Testis (tissue), 3 donors: ENCODE measurements around the gene SFMBT2. TPM values are rescaled to one million over a fixed set of nuclear protein-coding genes. Genes with fewer than 3 reads are reported as not detected.

Experiments
- DNase-seq: peaks from one replicate; pipeline ENCODE4 v3.0.0-alpha.2; 2019
- H3K27ac ChIP-seq, 2 donors: fragments of 200-600 bp; sonication (generic); one replicate each; pipeline ENCODE4 v1.5.1; 2019
- H3K27me3 ChIP-seq: fragments of 200-600 bp; sonication (generic); one replicate; pipeline ENCODE4 v1.5.1; 2019
- H3K36me3 ChIP-seq: fragments of 200-600 bp; sonication (generic); one replicate; pipeline ENCODE4 v1.5.1; 2017; ENCODE audit warnings: low read depth; ENCODE audit errors: missing control alignments
- H3K4me1 ChIP-seq: fragments of 200-600 bp; sonication (generic); one replicate; pipeline ENCODE4 v1.5.1; 2019
- H3K4me3 ChIP-seq, 2 donors: fragments of 200-600 bp; sonication (generic); one replicate each; pipeline ENCODE4 v1.5.1; 2017 to 2019
- H3K9me3 ChIP-seq: fragments of 200-600 bp; sonication (generic); one replicate; pipeline ENCODE4 v1.5.1; 2017
- POLR2A ChIP-seq: fragments of 450-650 bp; IDR thresholded peaks from one replicate; pipeline ENCODE4 v1.6.1; 2017; ENCODE audit warnings: antibody characterized with exemption, mild to moderate bottlenecking, moderate library complexity
- WGBS, 2 donors: methylation state at CpG; one replicate each; pipeline ENCODE4 v1.1.5; 2018; 5-methylcytosine and 5-hydroxymethylcytosine counted together
- intact Hi-C: fragments of 100-400 bp; cut with DNase I; formaldehyde crosslinking; loops from one replicate; pipeline ENCODE4 v1.15.1; 2023; ENCODE audit warnings: low total_unique reads
- polyA plus RNA-seq: library from polyadenylated mRNA; stranded (reverse); fragments of 350-450 nt; fragmentation: Illumina TruSeq; extraction: RNeasy Lipid Tissue Mini Kit (QIAGEN cat#74804); gene quantifications from one replicate; pipeline ENCODE4 v1.2.3, GENCODE V29; 2014; ENCODE audit warnings: low read depth, low replicate concordance; ENCODE audit not compliant: insufficient read depth
- total RNA-seq, 2 donors: library from RNA; depleted of rRNA; stranded (reverse); fragments of >200 nt; gene quantifications; one replicate each; pipeline ENCODE4 v1.2.3, GENCODE V29; 2016
- TF ChIP-seq, protein P1 (sequence below), 3 experiments: fragments of 450-650 bp in 2 of 3; fragments of 200-600 bp in 1 of 3; sonication (generic) in 1 of 3; IDR thresholded peaks; one replicate each; pipeline ENCODE4 v1.5.1; 2016 to 2019; ENCODE audit warnings: antibody characterized with exemption in 3 of 3, mild to moderate bottlenecking in 2 of 3, moderate library complexity in 1 of 3

The SFMBT2 gene
- total and polyA plus RNA-seq, 3 donors from 2014 or later = 3.6 to 8.5 (median 7.6) TPM

DNA sequence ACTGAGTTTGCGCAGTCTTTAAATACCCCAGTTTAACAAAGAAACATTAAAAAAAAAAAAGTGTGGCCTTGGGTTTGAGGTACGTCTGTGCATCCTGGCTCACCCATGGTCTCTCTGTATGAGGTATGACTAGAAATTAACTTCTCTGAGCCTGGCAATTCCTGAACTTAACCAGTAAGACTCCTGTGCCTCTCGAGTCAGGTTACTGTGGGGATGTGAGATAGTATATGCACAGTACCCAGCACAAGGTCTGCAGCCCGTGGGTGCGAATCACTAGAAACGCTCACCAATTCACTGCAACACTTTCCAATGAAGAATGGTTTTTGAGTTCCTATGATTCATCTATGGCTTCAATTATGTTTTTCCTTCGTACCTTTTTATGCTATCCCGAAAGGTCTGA lies 149.9 kb downstream of the SFMBT2 start:
- 90 to 92% methylated on average over 8 of the region's 8 CpGs for WGBS, 2 donors
- no peaks in the 10 kb centered on the region for H3K36me3 ChIP-seq
- H3K9me3 ChIP-seq = no peaks in the 10 kb centered on the region
- no peak overlapping the region for H3K27ac ChIP-seq
- no peak for TF ChIP-seq POLR2A
- TF ChIP-seq, protein P1, sequence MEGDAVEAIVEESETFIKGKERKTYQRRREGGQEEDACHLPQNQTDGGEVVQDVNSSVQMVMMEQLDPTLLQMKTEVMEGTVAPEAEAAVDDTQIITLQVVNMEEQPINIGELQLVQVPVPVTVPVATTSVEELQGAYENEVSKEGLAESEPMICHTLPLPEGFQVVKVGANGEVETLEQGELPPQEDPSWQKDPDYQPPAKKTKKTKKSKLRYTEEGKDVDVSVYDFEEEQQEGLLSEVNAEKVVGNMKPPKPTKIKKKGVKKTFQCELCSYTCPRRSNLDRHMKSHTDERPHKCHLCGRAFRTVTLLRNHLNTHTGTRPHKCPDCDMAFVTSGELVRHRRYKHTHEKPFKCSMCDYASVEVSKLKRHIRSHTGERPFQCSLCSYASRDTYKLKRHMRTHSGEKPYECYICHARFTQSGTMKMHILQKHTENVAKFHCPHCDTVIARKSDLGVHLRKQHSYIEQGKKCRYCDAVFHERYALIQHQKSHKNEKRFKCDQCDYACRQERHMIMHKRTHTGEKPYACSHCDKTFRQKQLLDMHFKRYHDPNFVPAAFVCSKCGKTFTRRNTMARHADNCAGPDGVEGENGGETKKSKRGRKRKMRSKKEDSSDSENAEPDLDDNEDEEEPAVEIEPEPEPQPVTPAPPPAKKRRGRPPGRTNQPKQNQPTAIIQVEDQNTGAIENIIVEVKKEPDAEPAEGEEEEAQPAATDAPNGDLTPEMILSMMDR (IDR thresholded peaks at IDR 0.05) = no peak
- H3K27me3 ChIP-seq = no peaks in the 10 kb centered on the region
- no peak for DNase-seq
- peaks cover 5% of the 10 kb centered on the region for H3K4me1 ChIP-seq
- intact Hi-C loops = loop anchor here (5.0 kb wide), 1 partner anchor 151 kb away; the partner anchor contains the start of gene SFMBT2
- no peak overlapping the region for H3K4me3 ChIP-seq

DNA sequence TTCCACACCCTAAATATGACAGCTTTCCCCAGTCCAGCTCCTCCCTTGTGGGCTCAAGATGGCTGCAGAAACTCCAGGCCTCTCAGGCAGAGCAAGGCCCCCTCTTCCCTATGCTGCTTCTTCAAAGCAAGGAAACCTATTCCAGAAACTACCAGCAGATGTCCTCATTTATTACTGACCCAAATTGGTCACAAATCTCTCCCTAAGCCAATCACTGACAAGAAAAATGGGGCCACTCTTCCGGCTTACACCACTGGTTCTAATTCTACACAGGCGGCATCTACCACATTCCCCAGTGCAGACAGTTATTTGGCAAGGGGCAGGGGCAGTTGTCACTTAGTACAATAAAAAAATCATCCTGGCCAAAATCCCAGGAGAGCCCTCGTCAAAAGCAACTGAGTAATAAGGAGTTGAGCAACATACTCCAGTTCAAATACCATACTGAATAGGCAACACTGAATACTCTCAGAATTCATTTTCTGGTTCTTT lies 150.4 kb downstream of the SFMBT2 start:
- no peak overlapping the region for H3K27ac ChIP-seq
- peaks cover 5% of the 10 kb centered on the region for H3K4me1 ChIP-seq
- 47 to 48% methylated on average over 3 of the region's 3 CpGs for WGBS, 2 donors
- no peaks in the 10 kb centered on the region for H3K9me3 ChIP-seq
- intact Hi-C loops = loop anchor here (5.0 kb wide), 1 partner anchor 152 kb away; the partner anchor contains the start of gene SFMBT2
- H3K4me3 ChIP-seq = no peak overlapping the region
- no peak for TF ChIP-seq POLR2A
- TF ChIP-seq, protein P1 (IDR thresholded peaks at IDR 0.05) = peak in 2 of 3 experiments; percentile 51 to 67
- DNase-seq = no peak
- H3K27me3 ChIP-seq = no peaks in the 10 kb centered on the region
- H3K36me3 ChIP-seq = no peaks in the 10 kb centered on the region

DNA sequence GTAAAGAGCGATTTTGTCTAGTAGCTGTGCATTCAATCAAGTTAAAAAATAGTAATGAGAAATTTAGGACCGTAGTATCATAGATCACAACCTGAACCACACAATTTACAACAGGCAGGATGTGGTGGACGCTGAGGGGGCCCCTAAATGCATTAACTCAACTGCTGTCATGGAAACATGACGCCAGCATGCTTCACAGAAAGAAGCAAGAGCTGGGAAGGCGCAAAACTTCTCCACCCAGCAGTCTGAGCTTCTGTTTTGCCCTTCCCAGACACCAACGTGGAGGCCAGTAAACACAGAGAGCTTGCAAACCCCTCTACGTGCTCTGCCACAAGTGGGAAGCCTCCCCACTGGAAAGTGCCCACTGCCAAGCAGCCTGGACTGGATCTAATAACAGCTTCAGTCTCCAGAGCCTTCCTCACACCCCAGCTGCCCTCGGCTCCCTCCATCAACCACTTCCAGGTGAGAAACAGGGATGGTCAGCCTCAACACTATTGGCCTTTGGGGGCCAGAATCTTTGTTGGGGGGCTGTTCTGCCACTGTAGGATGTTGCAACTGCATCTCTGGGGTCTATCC lies 151.8 kb downstream of the SFMBT2 start:
- no peak for TF ChIP-seq POLR2A
- TF ChIP-seq, protein P1 (IDR thresholded peaks at IDR 0.05) = no peak
- no peaks in the 10 kb centered on the region for H3K27me3 ChIP-seq
- H3K4me1 ChIP-seq = peaks cover 5% of the 10 kb centered on the region
- no peaks in the 10 kb centered on the region for H3K9me3 ChIP-seq
- no peak overlapping the region for H3K27ac ChIP-seq
- intact Hi-C loops = no loop called here
- WGBS, 2 donors = 70 to 74% methylated on average over 8 of the region's 8 CpGs
- DNase-seq = no peak
- H3K4me3 ChIP-seq = no peak overlapping the region
- H3K36me3 ChIP-seq = no peaks in the 10 kb centered on the region

DNA sequence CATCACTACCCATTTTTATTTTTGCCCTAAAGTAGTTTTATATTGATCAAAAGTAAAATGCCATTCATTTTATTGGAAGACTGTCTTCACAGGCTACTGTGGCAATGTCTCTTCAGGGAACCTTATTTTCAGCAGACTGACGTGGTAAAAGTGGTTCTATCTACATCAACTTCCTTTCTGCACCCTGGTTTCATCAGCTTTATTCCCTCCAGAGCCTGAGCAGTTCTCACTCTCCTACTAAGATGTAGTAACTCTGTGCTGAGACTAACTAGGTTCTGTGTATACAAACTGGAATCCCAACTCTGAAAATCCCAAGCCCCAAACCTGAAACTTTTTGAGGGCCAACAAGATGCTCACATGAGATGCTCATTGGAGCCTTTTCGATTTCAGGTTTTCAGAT lies 155.3 kb downstream of the SFMBT2 start:
- intact Hi-C loops = no loop called here

More for the DNA sequence above, 155.3 kb downstream of the SFMBT2 start:
- H3K36me3 ChIP-seq = no peaks in the 10 kb centered on the region
- no peak for DNase-seq
- no peak overlapping the region for H3K27ac ChIP-seq
- WGBS, 2 donors = 77 to 81% methylated on average over 2 of the region's 2 CpGs
- no peak for TF ChIP-seq POLR2A
- TF ChIP-seq, protein P1 (IDR thresholded peaks at IDR 0.05) = no peak
- peaks cover 2% of the 10 kb centered on the region for H3K4me1 ChIP-seq
- H3K4me3 ChIP-seq = no peak overlapping the region
- H3K9me3 ChIP-seq = no peaks in the 10 kb centered on the region
- no peaks in the 10 kb centered on the region for H3K27me3 ChIP-seq
